WTC11 (cell line): Measurements from ENCODE around the gene ILDR2. TPM values are rescaled to one million over a fixed set of nuclear protein-coding genes. Genes with fewer than 3 reads are reported as not detected.

ENCODE experiments used
- ATAC-seq: fragments of 200-7000 bp; cut with Tn5 transposase; 2 replicates; pipeline ENCODE4 v1.10.0; 2021; ENCODE audit warnings: mild to moderate bottlenecking, moderate library complexity
- CTCF ChIA-PET: fragments of 300-600 bp; sonication (Branson Sonifier 250); formaldehyde crosslinking; loops from one replicate; lab custom pipeline; 2021; ENCODE audit warnings: antibody characterized with exemption; lab: Charles Lee
- POLR2A ChIA-PET: fragments of 350-600 bp; sonication (Branson Sonifier 250); formaldehyde crosslinking; loops from one replicate; lab custom pipeline; 2021; ENCODE audit warnings: antibody characterized with exemption; lab: Charles Lee
- DNase-seq: peaks from one replicate; pipeline ENCODE4 v3.0.0; 2021; ENCODE audit warnings: low spot score
- H3K27ac Mint-ChIP-seq: 2 replicates; pipeline ENCODE4 v1.8.0; 2021; ENCODE audit warnings: mixed read lengths
- H3K27me3 Mint-ChIP-seq: 2 replicates; pipeline ENCODE4 v1.8.0; 2021; ENCODE audit warnings: low read depth, mild to moderate bottlenecking, moderate library complexity, mixed read lengths
- H3K36me3 Mint-ChIP-seq: 2 replicates; pipeline ENCODE4 v1.8.0; 2021; ENCODE audit warnings: mixed read lengths
- H3K4me1 Mint-ChIP-seq: 2 replicates; pipeline ENCODE4 v1.8.0; 2022; ENCODE audit warnings: mixed read lengths
- H3K4me3 Mint-ChIP-seq: 2 replicates; pipeline ENCODE4 v1.8.0; 2021; ENCODE audit warnings: mild to moderate bottlenecking, moderate library complexity, mixed read lengths
- H3K9me3 Mint-ChIP-seq: 2 replicates; pipeline ENCODE4 v1.8.0; 2021; ENCODE audit warnings: mixed read lengths
- ATF3 ChIP-seq: sonication (generic); formaldehyde crosslinking; conservative IDR thresholded peaks from 2 replicates; pipeline ENCODE4 v1.8.1; 2022; ENCODE audit warnings: mild to moderate bottlenecking, missing genetic modification reagents
- E2F1 ChIP-seq: sonication (generic); formaldehyde crosslinking; IDR thresholded peaks from 2 replicates; pipeline ENCODE4 v1.8.0; 2022; ENCODE audit warnings: mild to moderate bottlenecking, missing genetic modification reagents
- ETV6 ChIP-seq: sonication (generic); formaldehyde crosslinking; IDR thresholded peaks from 2 replicates; pipeline ENCODE4 v1.8.1; 2022; ENCODE audit warnings: mild to moderate bottlenecking, missing genetic modification reagents
- GRHL2 ChIP-seq: fragments of 250-450 bp; sonication (Bioruptor Pico); IDR thresholded peaks from 2 replicates; pipeline ENCODE4 v1.8.0; 2022; ENCODE audit warnings: mild to moderate bottlenecking, moderate library complexity; ENCODE audit not compliant: insufficient replicate concordance, severe bottlenecking
- HMGA2 ChIP-seq: fragments of 250-450 bp; sonication (Bioruptor Pico); IDR thresholded peaks from 2 replicates; pipeline ENCODE4 v1.4.0; 2021; ENCODE audit warnings: mild to moderate bottlenecking, moderate library complexity
- KAT7 ChIP-seq: sonication (generic); formaldehyde crosslinking; IDR thresholded peaks from 2 replicates; pipeline ENCODE4 v1.8.1; 2023; ENCODE audit warnings: missing genetic modification reagents, mild to moderate bottlenecking, borderline replicate concordance
- ZNF138 ChIP-seq: sonication (generic); formaldehyde crosslinking; conservative IDR thresholded peaks from 2 replicates; pipeline ENCODE4 v1.8.1; 2022; ENCODE audit warnings: mild to moderate bottlenecking, moderate library complexity, missing genetic modification reagents
- ZNF232 ChIP-seq: sonication (generic); formaldehyde crosslinking; IDR thresholded peaks from 2 replicates; pipeline ENCODE4 v1.8.0; 2022; ENCODE audit warnings: mild to moderate bottlenecking, missing genetic modification reagents
- ZNF512 ChIP-seq: sonication (generic); formaldehyde crosslinking; IDR thresholded peaks from 2 replicates; pipeline ENCODE4 v1.8.1; 2022; ENCODE audit warnings: missing genetic modification reagents, borderline replicate concordance
- total RNA-seq: library from RNA; stranded (reverse); gene quantifications from 3 replicates; pipeline ENCODE4 v1.2.3, GENCODE V29; 2021
- TF ChIP-seq, protein P1 (sequence below): fragments of 200-600 bp; IDR thresholded peaks from 2 replicates; pipeline ENCODE4 v1.8.0; 2022; ENCODE audit warnings: antibody characterized with exemption
- TF ChIP-seq, protein P2 (sequence below): sonication (generic); formaldehyde crosslinking; IDR thresholded peaks from 2 replicates; pipeline ENCODE4 v1.8.0; 2023; ENCODE audit warnings: mild to moderate bottlenecking, missing genetic modification reagents
- TF ChIP-seq, protein P3 (sequence below): sonication (generic); formaldehyde crosslinking; IDR thresholded peaks from 2 replicates; pipeline ENCODE4 v1.8.1; 2023; ENCODE audit warnings: mild to moderate bottlenecking, missing genetic modification reagents, borderline replicate concordance
- TF ChIP-seq, protein P4 (sequence below): sonication (generic); formaldehyde crosslinking; IDR thresholded peaks from 2 replicates; pipeline ENCODE4 v1.8.1; 2023; ENCODE audit warnings: mild to moderate bottlenecking, moderate library complexity, missing genetic modification reagents

Gene ILDR2
- total RNA-seq, 1 experiment from 2014 or later, result 1.6 TPM

- CTCF ChIA-PET, result no interaction called here
- DNase-seq, result no peak
These were observed 47.6 kb downstream of the ILDR2 start for GRCh38 chr1:166927701-166928100.

More at GRCh38 chr1:166927701-166928100, 47.6 kb downstream of the ILDR2 start:
- ATAC-seq, result no peak
- TF ChIP-seq, protein P1, sequence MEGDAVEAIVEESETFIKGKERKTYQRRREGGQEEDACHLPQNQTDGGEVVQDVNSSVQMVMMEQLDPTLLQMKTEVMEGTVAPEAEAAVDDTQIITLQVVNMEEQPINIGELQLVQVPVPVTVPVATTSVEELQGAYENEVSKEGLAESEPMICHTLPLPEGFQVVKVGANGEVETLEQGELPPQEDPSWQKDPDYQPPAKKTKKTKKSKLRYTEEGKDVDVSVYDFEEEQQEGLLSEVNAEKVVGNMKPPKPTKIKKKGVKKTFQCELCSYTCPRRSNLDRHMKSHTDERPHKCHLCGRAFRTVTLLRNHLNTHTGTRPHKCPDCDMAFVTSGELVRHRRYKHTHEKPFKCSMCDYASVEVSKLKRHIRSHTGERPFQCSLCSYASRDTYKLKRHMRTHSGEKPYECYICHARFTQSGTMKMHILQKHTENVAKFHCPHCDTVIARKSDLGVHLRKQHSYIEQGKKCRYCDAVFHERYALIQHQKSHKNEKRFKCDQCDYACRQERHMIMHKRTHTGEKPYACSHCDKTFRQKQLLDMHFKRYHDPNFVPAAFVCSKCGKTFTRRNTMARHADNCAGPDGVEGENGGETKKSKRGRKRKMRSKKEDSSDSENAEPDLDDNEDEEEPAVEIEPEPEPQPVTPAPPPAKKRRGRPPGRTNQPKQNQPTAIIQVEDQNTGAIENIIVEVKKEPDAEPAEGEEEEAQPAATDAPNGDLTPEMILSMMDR, result no peak
- TF ChIP-seq ZNF232 (CRISPR knock-in tag), result no peak
- TF ChIP-seq, protein P2, sequence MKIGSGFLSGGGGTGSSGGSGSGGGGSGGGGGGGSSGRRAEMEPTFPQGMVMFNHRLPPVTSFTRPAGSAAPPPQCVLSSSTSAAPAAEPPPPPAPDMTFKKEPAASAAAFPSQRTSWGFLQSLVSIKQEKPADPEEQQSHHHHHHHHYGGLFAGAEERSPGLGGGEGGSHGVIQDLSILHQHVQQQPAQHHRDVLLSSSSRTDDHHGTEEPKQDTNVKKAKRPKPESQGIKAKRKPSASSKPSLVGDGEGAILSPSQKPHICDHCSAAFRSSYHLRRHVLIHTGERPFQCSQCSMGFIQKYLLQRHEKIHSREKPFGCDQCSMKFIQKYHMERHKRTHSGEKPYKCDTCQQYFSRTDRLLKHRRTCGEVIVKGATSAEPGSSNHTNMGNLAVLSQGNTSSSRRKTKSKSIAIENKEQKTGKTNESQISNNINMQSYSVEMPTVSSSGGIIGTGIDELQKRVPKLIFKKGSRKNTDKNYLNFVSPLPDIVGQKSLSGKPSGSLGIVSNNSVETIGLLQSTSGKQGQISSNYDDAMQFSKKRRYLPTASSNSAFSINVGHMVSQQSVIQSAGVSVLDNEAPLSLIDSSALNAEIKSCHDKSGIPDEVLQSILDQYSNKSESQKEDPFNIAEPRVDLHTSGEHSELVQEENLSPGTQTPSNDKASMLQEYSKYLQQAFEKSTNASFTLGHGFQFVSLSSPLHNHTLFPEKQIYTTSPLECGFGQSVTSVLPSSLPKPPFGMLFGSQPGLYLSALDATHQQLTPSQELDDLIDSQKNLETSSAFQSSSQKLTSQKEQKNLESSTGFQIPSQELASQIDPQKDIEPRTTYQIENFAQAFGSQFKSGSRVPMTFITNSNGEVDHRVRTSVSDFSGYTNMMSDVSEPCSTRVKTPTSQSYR (CRISPR knock-in tag), result no peak
- no peak for TF ChIP-seq ZNF138 (CRISPR knock-in tag)
- no peak for TF ChIP-seq E2F1 (CRISPR knock-in tag)
- TF ChIP-seq HMGA2 (CRISPR knock-in tag), result no peak
- no peak for TF ChIP-seq GRHL2 (CRISPR knock-in tag)
- TF ChIP-seq ETV6 (CRISPR knock-in tag), result no peak
- no peak for TF ChIP-seq KAT7 (CRISPR knock-in tag)
- no peak for TF ChIP-seq ATF3
- TF ChIP-seq ZNF512 (CRISPR knock-in tag), result no peak
- TF ChIP-seq, protein P3, sequence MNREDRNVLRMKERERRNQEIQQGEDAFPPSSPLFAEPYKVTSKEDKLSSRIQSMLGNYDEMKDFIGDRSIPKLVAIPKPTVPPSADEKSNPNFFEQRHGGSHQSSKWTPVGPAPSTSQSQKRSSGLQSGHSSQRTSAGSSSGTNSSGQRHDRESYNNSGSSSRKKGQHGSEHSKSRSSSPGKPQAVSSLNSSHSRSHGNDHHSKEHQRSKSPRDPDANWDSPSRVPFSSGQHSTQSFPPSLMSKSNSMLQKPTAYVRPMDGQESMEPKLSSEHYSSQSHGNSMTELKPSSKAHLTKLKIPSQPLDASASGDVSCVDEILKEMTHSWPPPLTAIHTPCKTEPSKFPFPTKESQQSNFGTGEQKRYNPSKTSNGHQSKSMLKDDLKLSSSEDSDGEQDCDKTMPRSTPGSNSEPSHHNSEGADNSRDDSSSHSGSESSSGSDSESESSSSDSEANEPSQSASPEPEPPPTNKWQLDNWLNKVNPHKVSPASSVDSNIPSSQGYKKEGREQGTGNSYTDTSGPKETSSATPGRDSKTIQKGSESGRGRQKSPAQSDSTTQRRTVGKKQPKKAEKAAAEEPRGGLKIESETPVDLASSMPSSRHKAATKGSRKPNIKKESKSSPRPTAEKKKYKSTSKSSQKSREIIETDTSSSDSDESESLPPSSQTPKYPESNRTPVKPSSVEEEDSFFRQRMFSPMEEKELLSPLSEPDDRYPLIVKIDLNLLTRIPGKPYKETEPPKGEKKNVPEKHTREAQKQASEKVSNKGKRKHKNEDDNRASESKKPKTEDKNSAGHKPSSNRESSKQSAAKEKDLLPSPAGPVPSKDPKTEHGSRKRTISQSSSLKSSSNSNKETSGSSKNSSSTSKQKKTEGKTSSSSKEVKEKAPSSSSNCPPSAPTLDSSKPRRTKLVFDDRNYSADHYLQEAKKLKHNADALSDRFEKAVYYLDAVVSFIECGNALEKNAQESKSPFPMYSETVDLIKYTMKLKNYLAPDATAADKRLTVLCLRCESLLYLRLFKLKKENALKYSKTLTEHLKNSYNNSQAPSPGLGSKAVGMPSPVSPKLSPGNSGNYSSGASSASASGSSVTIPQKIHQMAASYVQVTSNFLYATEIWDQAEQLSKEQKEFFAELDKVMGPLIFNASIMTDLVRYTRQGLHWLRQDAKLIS (CRISPR knock-in tag), result no peak
- TF ChIP-seq, protein P4, sequence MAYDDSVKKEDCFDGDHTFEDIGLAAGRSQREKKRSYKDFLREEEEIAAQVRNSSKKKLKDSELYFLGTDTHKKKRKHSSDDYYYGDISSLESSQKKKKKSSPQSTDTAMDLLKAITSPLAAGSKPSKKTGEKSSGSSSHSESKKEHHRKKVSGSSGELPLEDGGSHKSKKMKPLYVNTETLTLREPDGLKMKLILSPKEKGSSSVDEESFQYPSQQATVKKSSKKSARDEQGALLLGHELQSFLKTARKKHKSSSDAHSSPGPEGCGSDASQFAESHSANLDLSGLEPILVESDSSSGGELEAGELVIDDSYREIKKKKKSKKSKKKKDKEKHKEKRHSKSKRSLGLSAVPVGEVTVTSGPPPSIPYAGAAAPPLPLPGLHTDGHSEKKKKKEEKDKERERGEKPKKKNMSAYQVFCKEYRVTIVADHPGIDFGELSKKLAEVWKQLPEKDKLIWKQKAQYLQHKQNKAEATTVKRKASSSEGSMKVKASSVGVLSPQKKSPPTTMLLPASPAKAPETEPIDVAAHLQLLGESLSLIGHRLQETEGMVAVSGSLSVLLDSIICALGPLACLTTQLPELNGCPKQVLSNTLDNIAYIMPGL (CRISPR knock-in tag), result no peak
- H3K9me3 Mint-ChIP-seq, result peaks cover 4% of the 10 kb centered on the region; the same call in 1 of the 2 replicates
- no peaks in the 10 kb centered on the region for H3K36me3 Mint-ChIP-seq
- POLR2A ChIA-PET, result no interaction called here
- peaks cover 10% of the 10 kb centered on the region for H3K27me3 Mint-ChIP-seq
- H3K4me3 Mint-ChIP-seq, result no peak overlapping the region
- H3K4me1 Mint-ChIP-seq, result peaks cover 15% of the 10 kb centered on the region
- H3K27ac Mint-ChIP-seq, result no peak overlapping the region
